SK-N-SH treated with all-trans-retinoic acid at 6 μM for 48 hours (cell line): ENCODE data around the gene SPECC1L.

Source experiments
- ATAC-seq: fragments of 200-7000 bp; cut with Tn5 transposase; 3 replicates; pipeline ENCODE4 v1.9.1; 2020; ENCODE audit warnings: mild to moderate bottlenecking, moderate library complexity
- ARNTL ChIP-seq: fragments of 450-650 bp; formaldehyde crosslinking; IDR thresholded peaks from 2 replicates; pipeline ENCODE4 v1.5.0; 2020; ENCODE audit warnings: low read depth, mild to moderate bottlenecking, moderate library complexity, borderline replicate concordance
- CREB5 ChIP-seq: fragments of 250-450 bp; sonication (Bioruptor Pico); IDR thresholded peaks from 2 replicates; pipeline ENCODE4 v1.5.1; 2020; ENCODE audit warnings: low read depth, mild to moderate bottlenecking, moderate library complexity
- CSDC2 ChIP-seq: fragments of 250-450 bp; sonication (Bioruptor Pico); IDR thresholded peaks from 2 replicates; pipeline ENCODE4 v1.5.0; 2020; ENCODE audit warnings: mild to moderate bottlenecking, moderate library complexity
- CSRNP3 ChIP-seq: fragments of 250-450 bp; sonication (Bioruptor Pico); IDR thresholded peaks from 2 replicates; pipeline ENCODE4 v1.5.1; 2021; ENCODE audit warnings: mild to moderate bottlenecking, moderate library complexity
- ESRRG ChIP-seq: fragments of 250-450 bp; sonication (Bioruptor Pico); IDR thresholded peaks from 2 replicates; pipeline ENCODE4 v1.6.1; 2021; ENCODE audit warnings: mild to moderate bottlenecking
- GLIS3 ChIP-seq: fragments of 250-450 bp; sonication (Bioruptor Pico); IDR thresholded peaks from 2 replicates; pipeline ENCODE4 v1.5.0; 2020; ENCODE audit warnings: mild to moderate bottlenecking, moderate library complexity
- ISL1 ChIP-seq: fragments of 250-450 bp; sonication (Bioruptor Pico); IDR thresholded peaks from 2 replicates; pipeline ENCODE4 v2.1.2; 2022; ENCODE audit warnings: mild to moderate bottlenecking, moderate library complexity
- PATZ1 ChIP-seq: fragments of 250-450 bp; sonication (Bioruptor Pico); IDR thresholded peaks from 2 replicates; pipeline ENCODE4 v1.8.0; 2020; ENCODE audit warnings: mild to moderate bottlenecking, moderate library complexity, borderline replicate concordance
- POU6F1 ChIP-seq: fragments of 250-450 bp; sonication (Bioruptor Pico); IDR thresholded peaks from 2 replicates; pipeline ENCODE4 v1.8.0; 2021; ENCODE audit warnings: low read depth, mild to moderate bottlenecking, moderate library complexity, borderline replicate concordance
- PPARA ChIP-seq: fragments of 250-450 bp; sonication (Bioruptor Pico); IDR thresholded peaks from 2 replicates; pipeline ENCODE4 v1.5.0; 2020; ENCODE audit warnings: mild to moderate bottlenecking, borderline replicate concordance
- RARB ChIP-seq: fragments of 250-450 bp; sonication (Bioruptor Pico); IDR thresholded peaks from 2 replicates; pipeline ENCODE4 v1.8.0; 2021; ENCODE audit warnings: mild to moderate bottlenecking, moderate library complexity
- SNAI2 ChIP-seq: fragments of 250-450 bp; sonication (Bioruptor Pico); IDR thresholded peaks from 2 replicates; pipeline ENCODE4 v1.5.0; 2020; ENCODE audit warnings: mild to moderate bottlenecking, moderate library complexity
- TCF4 ChIP-seq: fragments of 250-450 bp; sonication (Bioruptor Pico); IDR thresholded peaks from 2 replicates; pipeline ENCODE4 v1.8.0; 2021; ENCODE audit warnings: mild to moderate bottlenecking, moderate library complexity, borderline replicate concordance
- TOX ChIP-seq: fragments of 250-450 bp; sonication (Bioruptor Pico); IDR thresholded peaks from 2 replicates; pipeline ENCODE4 v1.8.0; 2021; ENCODE audit warnings: mild to moderate bottlenecking, moderate library complexity, borderline replicate concordance
- ZFP3 ChIP-seq: fragments of 250-450 bp; sonication (Bioruptor Pico); IDR thresholded peaks from 2 replicates; pipeline ENCODE4 v1.5.0; 2020; ENCODE audit warnings: mild to moderate bottlenecking, moderate library complexity
- ZFP30 ChIP-seq: fragments of 450-650 bp; formaldehyde crosslinking; IDR thresholded peaks from 2 replicates; pipeline ENCODE4 v1.5.0; 2022; ENCODE audit warnings: mild to moderate bottlenecking, moderate library complexity
- ZNF565 ChIP-seq: fragments of 450-650 bp; formaldehyde crosslinking; conservative IDR thresholded peaks from 2 replicates; pipeline ENCODE4 v1.5.0; 2020; ENCODE audit warnings: low read depth, mild to moderate bottlenecking, moderate library complexity
- ZNF70 ChIP-seq: fragments of 450-650 bp; formaldehyde crosslinking; IDR thresholded peaks from 2 replicates; pipeline ENCODE4 v1.5.0; 2020; ENCODE audit warnings: mild to moderate bottlenecking, moderate library complexity
- ZNF8 ChIP-seq: fragments of 450-650 bp; formaldehyde crosslinking; IDR thresholded peaks from 2 replicates; pipeline ENCODE4 v1.5.0; 2020; ENCODE audit warnings: mild to moderate bottlenecking, moderate library complexity
- TF ChIP-seq, protein P1 (sequence below): fragments of 250-450 bp; sonication (Bioruptor Pico); IDR thresholded peaks from 2 replicates; pipeline ENCODE4 v1.5.0; 2020; ENCODE audit warnings: mild to moderate bottlenecking, moderate library complexity

The SPECC1L gene

DNA sequence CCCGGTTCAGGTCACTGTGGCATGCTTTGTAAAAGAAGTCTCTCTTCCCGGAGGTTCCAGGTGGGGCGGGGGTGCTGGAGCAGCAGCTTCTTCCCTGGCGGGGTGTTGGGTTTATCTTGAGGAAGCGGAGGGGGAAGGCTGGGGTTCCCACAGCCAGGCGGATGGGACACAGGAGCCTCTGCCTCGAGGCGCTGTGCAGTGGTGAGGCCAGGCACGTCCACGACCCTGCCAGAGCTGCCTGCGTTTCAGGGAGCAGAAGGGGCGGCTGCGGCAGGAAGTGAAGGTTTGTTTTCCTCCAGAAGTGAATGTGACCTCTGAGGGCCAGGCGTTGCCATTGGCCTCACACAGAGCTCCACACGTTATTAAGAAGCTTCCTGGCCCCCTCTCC is 136.6 kb downstream of the SPECC1L start:
- no peak for TF ChIP-seq SNAI2 (CRISPR knock-in tag)
- no peak for TF ChIP-seq POU6F1
- TF ChIP-seq PPARA (CRISPR knock-in tag): no peak
- no peak for TF ChIP-seq TOX (CRISPR knock-in tag)
- TF ChIP-seq CSRNP3 (CRISPR knock-in tag): no peak
- no peak for TF ChIP-seq CREB5 (CRISPR knock-in tag)
- no peak for TF ChIP-seq ZNF70 (CRISPR knock-in tag)
- no peak for TF ChIP-seq ZNF565 (CRISPR knock-in tag)
- TF ChIP-seq RARB (CRISPR knock-in tag): no peak
- TF ChIP-seq CSDC2 (CRISPR knock-in tag): no peak
- TF ChIP-seq, protein P1, sequence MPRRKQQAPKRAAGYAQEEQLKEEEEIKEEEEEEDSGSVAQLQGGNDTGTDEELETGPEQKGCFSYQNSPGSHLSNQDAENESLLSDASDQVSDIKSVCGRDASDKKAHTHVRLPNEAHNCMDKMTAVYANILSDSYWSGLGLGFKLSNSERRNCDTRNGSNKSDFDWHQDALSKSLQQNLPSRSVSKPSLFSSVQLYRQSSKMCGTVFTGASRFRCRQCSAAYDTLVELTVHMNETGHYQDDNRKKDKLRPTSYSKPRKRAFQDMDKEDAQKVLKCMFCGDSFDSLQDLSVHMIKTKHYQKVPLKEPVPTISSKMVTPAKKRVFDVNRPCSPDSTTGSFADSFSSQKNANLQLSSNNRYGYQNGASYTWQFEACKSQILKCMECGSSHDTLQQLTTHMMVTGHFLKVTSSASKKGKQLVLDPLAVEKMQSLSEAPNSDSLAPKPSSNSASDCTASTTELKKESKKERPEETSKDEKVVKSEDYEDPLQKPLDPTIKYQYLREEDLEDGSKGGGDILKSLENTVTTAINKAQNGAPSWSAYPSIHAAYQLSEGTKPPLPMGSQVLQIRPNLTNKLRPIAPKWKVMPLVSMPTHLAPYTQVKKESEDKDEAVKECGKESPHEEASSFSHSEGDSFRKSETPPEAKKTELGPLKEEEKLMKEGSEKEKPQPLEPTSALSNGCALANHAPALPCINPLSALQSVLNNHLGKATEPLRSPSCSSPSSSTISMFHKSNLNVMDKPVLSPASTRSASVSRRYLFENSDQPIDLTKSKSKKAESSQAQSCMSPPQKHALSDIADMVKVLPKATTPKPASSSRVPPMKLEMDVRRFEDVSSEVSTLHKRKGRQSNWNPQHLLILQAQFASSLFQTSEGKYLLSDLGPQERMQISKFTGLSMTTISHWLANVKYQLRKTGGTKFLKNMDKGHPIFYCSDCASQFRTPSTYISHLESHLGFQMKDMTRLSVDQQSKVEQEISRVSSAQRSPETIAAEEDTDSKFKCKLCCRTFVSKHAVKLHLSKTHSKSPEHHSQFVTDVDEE (CRISPR knock-in tag): no peak
- TF ChIP-seq ZNF8 (CRISPR knock-in tag): no peak
- TF ChIP-seq PATZ1 (CRISPR knock-in tag): no peak
- TF ChIP-seq ISL1 (CRISPR knock-in tag): no peak
- TF ChIP-seq ZFP3 (CRISPR knock-in tag): no peak
- no peak for TF ChIP-seq ZFP30 (CRISPR knock-in tag)
- TF ChIP-seq ESRRG (CRISPR knock-in tag): no peak
- no peak for ATAC-seq

DNA sequence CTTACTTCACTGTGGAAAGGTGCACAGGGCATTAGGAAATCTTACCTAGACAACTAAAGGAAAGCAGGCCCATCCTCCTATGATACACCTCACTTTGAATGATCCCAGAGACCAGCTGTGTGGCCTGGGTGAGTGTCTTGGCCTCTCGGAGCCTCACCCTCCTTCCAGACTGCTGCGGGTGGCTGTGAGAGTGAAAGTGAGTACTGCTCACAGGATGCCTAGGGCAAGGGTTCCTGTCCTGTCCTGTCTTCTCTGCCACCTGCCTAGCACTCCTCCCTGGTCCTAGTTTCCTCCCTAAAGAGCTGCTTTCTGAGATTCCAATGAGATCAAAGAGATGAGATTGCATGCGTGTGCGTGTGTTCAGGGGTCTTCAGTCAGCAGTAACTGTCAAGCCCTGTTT is 137.3 kb downstream of the SPECC1L start:
- ATAC-seq: no peak
- TF ChIP-seq ARNTL (no peak), CSDC2 (CRISPR knock-in tag) (no peak), ZNF565 (CRISPR knock-in tag) (no peak), GLIS3 (CRISPR knock-in tag) (no peak)

- no peak for ATAC-seq
- TF ChIP-seq ZNF70 (CRISPR knock-in tag) (peak; percentile 36; the same call in 1 of the 2 replicates), TCF4 (CRISPR knock-in tag) (peak; percentile 70; the same call in 1 of the 2 replicates), ZNF8 (CRISPR knock-in tag) (no peak), ESRRG (CRISPR knock-in tag) (no peak)
- TF ChIP-seq, protein P1 (CRISPR knock-in tag): peak; percentile 85
Observed at GRCh38 chr22:24408630-24409029, 138.0 kb downstream of the SPECC1L start.
